Measurements from ENCODE around the gene GABRG1.

DNA sequence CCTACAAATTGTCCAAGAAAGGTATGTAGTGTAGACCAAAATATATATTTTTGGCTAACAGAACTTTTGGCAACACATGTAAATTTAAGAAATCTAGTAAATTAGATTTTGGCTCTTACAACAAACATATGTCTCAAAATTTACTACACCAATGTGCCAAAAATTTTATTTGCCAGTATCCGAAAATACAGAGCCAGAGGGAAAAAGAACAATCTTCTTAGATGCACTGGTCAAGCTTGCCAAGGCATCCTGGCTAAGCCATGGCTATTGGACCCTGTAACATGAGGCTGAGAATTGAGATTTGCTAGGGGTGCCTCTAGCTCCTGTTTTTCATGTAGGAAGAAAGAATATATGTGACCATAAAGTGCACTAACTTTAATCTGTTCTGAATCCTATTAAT lies 91.8 kb downstream of the GABRG1 start:
- TF ChIP-seq, protein P1, sequence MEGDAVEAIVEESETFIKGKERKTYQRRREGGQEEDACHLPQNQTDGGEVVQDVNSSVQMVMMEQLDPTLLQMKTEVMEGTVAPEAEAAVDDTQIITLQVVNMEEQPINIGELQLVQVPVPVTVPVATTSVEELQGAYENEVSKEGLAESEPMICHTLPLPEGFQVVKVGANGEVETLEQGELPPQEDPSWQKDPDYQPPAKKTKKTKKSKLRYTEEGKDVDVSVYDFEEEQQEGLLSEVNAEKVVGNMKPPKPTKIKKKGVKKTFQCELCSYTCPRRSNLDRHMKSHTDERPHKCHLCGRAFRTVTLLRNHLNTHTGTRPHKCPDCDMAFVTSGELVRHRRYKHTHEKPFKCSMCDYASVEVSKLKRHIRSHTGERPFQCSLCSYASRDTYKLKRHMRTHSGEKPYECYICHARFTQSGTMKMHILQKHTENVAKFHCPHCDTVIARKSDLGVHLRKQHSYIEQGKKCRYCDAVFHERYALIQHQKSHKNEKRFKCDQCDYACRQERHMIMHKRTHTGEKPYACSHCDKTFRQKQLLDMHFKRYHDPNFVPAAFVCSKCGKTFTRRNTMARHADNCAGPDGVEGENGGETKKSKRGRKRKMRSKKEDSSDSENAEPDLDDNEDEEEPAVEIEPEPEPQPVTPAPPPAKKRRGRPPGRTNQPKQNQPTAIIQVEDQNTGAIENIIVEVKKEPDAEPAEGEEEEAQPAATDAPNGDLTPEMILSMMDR (IDR thresholded peaks at IDR 0.05; ENCODE audit: insufficient read depth, low read depth, low read length) = no peak
- TF ChIP-seq EZH2 (IDR thresholded peaks at IDR 0.05; ENCODE audit: insufficient read depth, low read length) = no peak
